HUES6 (cell line): Measurements from ENCODE around the gene RAC3.
A peak's percentile ranks its signal among the peaks of the same experiment; 100 is the strongest.

Experiments used
- H3K27ac ChIP-seq: 2 replicates; pipeline ENCODE4 v1.7.0; 2013; ENCODE audit warnings: low read depth, mild to moderate bottlenecking, low read length, inconsistent platforms
- H3K27me3 ChIP-seq: 2 replicates; pipeline ENCODE4 v1.6.1; 2013; ENCODE audit warnings: low read length; ENCODE audit not compliant: control insufficient read depth, insufficient read depth
- H3K36me3 ChIP-seq: 2 replicates; pipeline ENCODE4 v1.6.1; 2013; ENCODE audit warnings: low read length; ENCODE audit not compliant: control insufficient read depth, insufficient read depth
- H3K4me1 ChIP-seq: 2 replicates; pipeline ENCODE4 v1.6.1; 2013; ENCODE audit warnings: low read length; ENCODE audit not compliant: control insufficient read depth, insufficient read depth
- H3K4me3 ChIP-seq: 2 replicates; pipeline ENCODE4 v1.5.1; 2013; ENCODE audit warnings: low read depth, low read length
- H3K9ac ChIP-seq: one replicate; pipeline ENCODE4 v1.6.1; 2013; ENCODE audit warnings: mild to moderate bottlenecking, low read length
- H3K9me3 ChIP-seq: 2 replicates; pipeline ENCODE4 v1.6.1; 2013; ENCODE audit warnings: low read depth, low read length; ENCODE audit not compliant: control insufficient read depth, insufficient read depth

Gene RAC3

DNA sequence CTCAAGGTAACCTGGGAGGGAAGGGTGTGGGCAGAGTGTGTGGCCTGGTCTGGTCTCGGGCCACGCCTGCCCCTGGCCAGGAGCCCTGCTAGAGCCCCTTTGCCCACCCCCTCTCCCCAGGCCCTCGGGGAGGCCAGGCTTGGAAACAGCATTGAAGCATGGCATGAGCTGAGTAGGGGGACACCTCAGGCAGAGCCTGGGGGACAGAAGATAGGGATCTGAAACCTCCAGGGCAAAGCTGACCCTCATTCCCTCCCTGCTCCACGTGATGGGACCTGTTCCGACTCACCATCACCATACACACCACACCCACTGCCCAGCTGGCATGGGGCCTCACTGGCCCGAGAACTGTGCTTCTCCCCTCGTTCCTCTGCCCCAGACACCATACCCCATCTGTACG is 17.6 kb downstream of the RAC3 start:
- Histone ChIP-seq H3K9me3 (no peaks in the 10 kb centered on the region), H3K4me3 (no peak overlapping the region), H3K27me3 (no peaks in the 10 kb centered on the region), H3K4me1 (peaks cover 9% of the 10 kb centered on the region), H3K9ac (no peak overlapping the region), H3K36me3 (peaks cover 48% of the 10 kb centered on the region), H3K27ac (no peak overlapping the region)

DNA sequence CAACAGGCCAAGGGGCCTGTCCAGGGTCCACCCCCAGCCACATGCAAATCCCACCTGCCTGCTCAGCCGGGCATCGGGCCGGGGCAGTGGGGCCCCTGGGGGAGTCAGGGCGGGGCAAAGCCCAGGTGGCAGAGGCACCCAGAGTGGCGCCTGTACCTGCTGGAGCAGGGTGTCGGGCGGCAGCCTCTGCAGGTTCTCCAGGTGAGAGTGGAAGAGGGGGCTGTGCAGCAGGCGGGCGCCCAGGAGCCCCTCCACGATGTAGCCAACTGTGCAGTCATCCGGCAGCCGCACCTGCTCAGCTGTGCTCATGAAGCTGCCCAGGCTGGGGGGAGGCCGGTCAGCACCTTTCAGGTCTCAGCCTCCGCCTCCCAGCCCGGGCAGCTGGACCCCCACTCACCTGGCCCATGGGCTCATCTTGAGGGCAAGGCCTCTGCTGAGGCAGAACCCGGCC is 18.1 kb downstream of the RAC3 start:
- peaks cover 53% of the 10 kb centered on the region for H3K36me3 ChIP-seq
- no peaks in the 10 kb centered on the region for H3K27me3 ChIP-seq
- H3K9me3 ChIP-seq = no peaks in the 10 kb centered on the region
- no peak overlapping the region for H3K27ac ChIP-seq
- peaks cover 9% of the 10 kb centered on the region for H3K4me1 ChIP-seq
- no peak overlapping the region for H3K4me3 ChIP-seq
- H3K9ac ChIP-seq = no peak overlapping the region

DNA sequence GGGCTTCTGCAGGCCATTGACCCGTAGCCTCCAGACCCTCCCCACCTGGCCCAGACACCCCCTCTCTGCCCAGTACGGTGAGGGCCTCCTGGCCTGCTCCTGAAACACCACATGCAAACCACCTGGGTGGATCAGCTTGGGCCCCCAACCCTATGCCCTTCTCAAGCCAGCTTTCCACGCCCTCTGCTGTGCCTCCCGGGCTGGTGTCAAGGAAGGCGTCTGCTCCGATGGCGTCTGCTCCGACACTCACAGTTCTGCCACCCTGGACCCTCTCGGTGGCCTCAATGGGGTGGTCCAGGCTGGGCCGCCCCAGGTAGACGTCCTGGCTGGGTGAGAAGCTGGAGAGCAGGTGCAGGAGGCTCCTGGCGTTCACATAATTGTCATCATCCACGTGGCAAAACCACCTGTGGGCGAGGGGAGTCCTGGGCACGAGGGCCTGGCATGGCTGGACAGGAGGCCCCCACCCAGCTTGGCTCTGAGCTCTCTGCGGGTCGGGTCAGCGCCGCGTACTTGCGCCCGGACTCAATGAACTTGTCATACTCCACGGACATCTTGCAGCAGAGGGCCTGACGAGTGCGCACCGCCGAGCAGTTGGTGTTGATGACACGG is 18.8 kb downstream of the RAC3 start:
- no peaks in the 10 kb centered on the region for H3K27me3 ChIP-seq
- peak overlapping the region; percentile 99 for H3K4me3 ChIP-seq

DNA sequence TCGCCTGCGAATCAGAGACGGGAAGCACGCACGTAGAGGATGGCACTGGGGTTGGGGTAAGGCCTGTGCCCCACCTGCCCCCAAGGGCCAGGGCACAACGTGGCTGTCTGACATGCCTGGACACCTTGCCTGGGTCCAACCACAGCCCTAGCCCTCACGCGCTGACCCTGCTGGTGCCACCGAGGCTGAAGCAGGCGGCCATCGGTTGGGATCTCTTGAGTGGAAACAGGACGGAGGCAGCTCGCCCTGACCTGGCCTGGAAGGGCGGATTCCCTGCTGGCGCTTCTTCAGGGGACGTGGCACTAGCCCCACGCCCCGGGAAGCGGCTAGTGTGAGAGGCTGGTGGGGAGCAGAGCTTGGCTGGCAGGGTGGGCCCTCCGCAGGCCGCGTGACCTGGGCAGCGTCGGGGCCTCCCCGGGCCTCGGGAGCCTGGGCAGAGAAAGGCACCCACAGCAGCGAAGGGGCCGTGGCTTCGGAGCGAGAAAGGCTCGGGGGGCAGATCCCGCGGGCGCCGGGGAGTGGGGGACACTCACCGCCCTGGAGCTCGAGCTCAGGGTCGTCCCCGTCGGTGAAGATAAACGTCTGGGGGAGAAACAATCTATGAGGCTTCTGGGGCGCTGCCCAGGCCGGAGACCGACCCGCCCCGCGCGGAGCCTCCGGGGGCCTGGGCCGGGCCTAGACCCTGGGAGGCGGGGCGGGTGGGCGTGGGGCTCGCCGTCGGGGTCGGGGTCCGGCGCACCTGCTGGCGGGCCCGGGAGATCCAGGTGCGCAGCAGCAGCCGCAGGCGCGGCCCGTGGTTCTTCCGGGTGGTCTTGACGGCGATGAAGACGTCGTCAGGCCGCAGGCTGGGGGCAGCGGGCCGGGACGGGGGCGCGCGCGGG is 19.5 kb downstream of the RAC3 start:
- Histone ChIP-seq H3K4me1 (peaks cover 9% of the 10 kb centered on the region), H3K4me3 (peak overlapping the region; percentile 99), H3K36me3 (peaks cover 66% of the 10 kb centered on the region), H3K9ac (peak overlapping the region; percentile 41), H3K27me3 (no peaks in the 10 kb centered on the region), H3K9me3 (no peaks in the 10 kb centered on the region), H3K27ac (no peak overlapping the region)

More for the DNA sequence above, 18.8 kb downstream of the RAC3 start:
- Histone ChIP-seq H3K4me1 (peaks cover 9% of the 10 kb centered on the region), H3K9ac (peak overlapping the region; percentile 41), H3K36me3 (peaks cover 60% of the 10 kb centered on the region), H3K9me3 (no peaks in the 10 kb centered on the region), H3K27ac (no peak overlapping the region)

DNA sequence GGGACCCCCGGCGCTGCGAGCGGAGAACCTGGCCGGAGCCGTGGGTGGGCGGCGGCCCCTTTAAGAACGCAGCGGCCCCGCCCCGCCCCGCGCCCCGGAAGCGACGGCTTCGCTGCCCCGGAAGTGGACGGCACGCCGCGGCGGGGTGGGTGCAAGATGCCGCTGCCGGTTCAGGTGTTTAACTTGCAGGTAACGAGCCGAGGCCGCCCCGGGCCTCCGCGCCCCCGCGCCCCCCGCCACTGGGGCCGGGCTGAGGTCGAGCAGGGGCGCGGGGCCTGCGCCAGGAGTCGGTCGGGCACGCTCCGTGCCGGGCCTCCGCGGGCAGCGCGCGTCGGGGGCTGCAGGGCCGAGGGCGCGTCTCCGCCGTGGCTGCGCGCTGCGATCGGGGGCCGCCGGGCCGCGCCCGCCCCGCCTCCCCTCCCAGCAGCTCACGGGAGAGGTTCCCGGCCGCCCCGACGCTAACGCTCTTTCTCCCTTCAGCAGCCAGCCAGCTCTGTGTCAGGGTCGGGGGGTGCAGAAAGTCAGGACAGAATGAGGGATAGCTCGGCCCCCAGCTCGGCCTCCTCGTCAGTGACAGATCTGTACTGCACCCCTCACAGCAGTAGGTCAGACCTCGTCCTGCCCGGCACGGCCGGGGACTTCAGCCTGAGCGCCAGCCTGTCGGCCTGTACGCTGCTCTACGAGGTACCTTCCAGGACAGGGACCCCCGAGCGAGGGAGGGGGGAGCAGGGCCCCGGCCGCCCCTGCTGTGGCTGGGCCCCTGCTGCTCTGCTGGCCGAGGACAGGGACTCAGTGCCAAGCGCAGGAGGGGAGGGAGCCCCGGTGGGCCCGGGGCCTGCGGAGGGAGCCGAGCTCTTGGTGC is 20.5 kb downstream of the RAC3 start, which contains the start of the genes GPS1 and RFNG:
GPS1 (plus strand) TSS at position 123 of the 862 bp plus-strand sequence; CDS start at position 157, 34 bp downstream.
RFNG (minus strand) TSS at position 36 of the 862 bp plus-strand sequence. CDS start 45 bp downstream, outside the sequence.
- peak within 1 kb of the TSS; percentile 99 for H3K4me3 ChIP-seq
- peak within 1 kb of the TSS; percentile 88 for H3K9ac ChIP-seq
- H3K36me3 ChIP-seq = peaks cover 73% of the 10 kb centered on the region
- no peaks in the 10 kb centered on the region for H3K9me3 ChIP-seq
- no peak within 1 kb of the TSS; the same call in 1 of the 2 replicates for H3K27ac ChIP-seq
- H3K27me3 ChIP-seq = no peaks in the 10 kb centered on the region
- peaks cover 9% of the 10 kb centered on the region for H3K4me1 ChIP-seq

DNA sequence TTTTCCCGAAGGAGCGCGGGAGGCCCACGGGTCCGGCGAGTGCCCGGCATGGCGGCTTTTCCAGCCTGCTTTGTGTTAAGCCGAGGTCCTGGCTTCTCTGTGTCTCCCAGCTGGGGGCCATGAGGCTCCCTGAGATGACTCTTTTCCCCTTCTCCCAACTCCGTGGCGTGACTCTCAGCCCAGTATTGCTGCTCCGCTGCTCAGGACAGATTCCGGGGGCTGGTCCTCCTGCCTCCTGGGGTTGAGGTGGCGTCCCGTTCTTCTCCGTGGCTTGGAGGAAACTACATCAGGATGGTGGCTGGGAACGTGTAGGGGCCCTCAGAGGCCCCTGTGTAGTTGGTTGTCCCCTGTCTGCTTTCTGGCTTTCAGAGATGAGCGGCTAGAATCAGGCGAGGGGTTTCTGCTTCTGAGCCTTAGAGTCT is 21.2 kb downstream of the RAC3 start:
- H3K9me3 ChIP-seq = no peaks in the 10 kb centered on the region
- peak overlapping the region; percentile 88 for H3K9ac ChIP-seq
- H3K27me3 ChIP-seq = no peaks in the 10 kb centered on the region
- H3K27ac ChIP-seq = no peak overlapping the region
- H3K4me1 ChIP-seq = peaks cover 9% of the 10 kb centered on the region
- H3K36me3 ChIP-seq = peaks cover 73% of the 10 kb centered on the region
- H3K4me3 ChIP-seq = peak overlapping the region; percentile 99

DNA sequence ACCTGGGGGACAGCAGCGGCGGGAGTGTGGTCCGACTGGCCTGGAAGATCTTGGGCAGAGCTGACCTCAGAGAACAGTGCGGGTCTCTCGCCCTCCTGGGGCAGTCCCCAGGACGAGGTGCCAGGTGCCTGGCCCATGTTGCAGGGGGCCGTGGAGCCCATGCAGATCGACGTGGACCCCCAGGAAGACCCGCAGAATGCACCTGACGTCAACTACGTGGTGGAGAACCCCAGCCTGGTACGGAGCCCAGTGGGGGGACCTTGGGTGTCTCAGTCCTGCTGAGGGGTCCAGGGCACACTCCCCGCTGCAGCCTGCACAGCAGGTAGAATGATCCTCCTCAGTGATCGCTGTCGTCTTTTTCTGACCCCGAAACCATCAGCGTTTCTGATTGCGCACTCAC is 21.7 kb downstream of the RAC3 start:
- Histone ChIP-seq H3K9me3 (no peaks in the 10 kb centered on the region), H3K9ac (no peak overlapping the region), H3K36me3 (peaks cover 73% of the 10 kb centered on the region), H3K4me1 (peaks cover 9% of the 10 kb centered on the region), H3K4me3 (peak overlapping the region; percentile 99; the same call in 1 of the 2 replicates), H3K27me3 (no peaks in the 10 kb centered on the region), H3K27ac (no peak overlapping the region)

DNA sequence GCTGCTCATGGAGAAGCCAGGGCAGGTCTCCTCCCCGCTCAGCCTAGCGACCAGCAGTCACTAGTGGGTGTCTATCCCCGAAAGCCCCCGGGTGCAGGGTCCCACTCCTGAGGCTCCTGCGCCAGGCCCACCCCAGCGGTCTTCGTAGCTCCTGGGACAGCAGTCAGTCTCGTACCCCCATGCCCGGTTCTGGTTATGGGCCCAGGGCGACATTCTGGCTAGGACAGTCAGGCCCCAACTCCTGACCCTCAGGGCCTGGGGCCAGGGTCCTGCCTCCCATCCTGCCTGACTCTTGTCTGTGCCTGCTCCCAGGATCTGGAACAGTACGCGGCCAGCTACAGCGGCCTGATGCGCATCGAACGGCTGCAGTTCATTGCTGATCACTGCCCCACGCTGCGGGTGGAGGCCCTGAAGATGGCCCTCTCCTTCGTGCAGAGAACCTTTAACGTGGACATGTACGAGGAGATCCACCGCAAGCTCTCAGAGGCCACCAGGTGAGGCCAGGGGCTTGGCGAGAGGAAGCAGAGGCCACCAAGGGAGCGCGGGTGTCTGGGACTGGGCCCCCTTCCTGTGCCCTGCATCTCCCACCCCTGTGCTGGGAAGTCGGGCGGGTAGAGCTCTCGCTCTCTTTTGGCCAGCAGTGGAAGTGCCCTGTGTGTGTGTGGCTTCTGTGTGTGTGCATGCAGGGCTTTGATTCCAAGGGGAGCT is 22.2 kb downstream of the RAC3 start:
- Histone ChIP-seq H3K4me1 (peaks cover 9% of the 10 kb centered on the region), H3K4me3 (peak overlapping the region; percentile 3; the same call in 1 of the 2 replicates), H3K36me3 (peaks cover 73% of the 10 kb centered on the region), H3K9me3 (no peaks in the 10 kb centered on the region), H3K27me3 (no peaks in the 10 kb centered on the region), H3K27ac (no peak overlapping the region), H3K9ac (no peak overlapping the region)

DNA sequence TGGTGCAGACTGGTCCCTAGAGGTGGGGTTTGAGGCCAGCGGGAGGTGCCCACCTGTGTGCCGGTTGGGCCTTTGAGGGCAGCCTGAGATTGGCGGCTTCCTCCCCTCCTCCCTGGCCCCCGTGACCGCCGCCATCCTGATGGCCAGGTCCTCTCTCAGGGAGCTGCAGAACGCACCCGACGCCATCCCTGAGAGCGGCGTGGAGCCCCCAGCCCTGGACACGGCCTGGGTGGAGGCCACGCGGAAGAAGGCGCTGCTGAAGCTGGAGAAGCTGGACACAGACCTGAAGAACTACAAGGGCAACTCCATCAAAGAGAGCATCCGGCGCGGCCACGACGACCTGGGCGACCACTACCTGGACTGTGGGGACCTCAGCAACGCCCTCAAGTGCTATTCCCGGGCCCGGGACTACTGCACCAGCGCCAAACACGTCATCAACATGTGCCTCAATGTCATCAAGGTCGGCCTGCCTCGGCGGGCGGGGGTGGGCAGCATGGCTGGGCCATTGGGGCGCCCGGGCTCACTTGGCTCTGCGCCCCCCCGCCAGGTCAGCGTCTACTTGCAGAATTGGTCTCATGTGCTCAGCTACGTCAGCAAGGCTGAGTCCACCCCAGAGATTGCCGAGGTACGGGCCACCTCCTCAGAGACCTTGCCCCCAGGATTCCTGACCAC is 23.0 kb downstream of the RAC3 start:
- peaks cover 73% of the 10 kb centered on the region for H3K36me3 ChIP-seq
- H3K9me3 ChIP-seq = no peaks in the 10 kb centered on the region
- no peak overlapping the region for H3K27ac ChIP-seq
- peaks cover 9% of the 10 kb centered on the region for H3K4me1 ChIP-seq
- no peaks in the 10 kb centered on the region for H3K27me3 ChIP-seq
- H3K4me3 ChIP-seq = no peak overlapping the region; the same call in 1 of the 2 replicates
- no peak overlapping the region for H3K9ac ChIP-seq
